ENCODE results near the gene CYP27B1. TPM values are rescaled to one million over a fixed set of nuclear protein-coding genes. Genes with fewer than 3 reads are reported as not detected.

The CYP27B1 gene
- total RNA-seq, 1 donor from 2014 or later, result not detected

DNA sequence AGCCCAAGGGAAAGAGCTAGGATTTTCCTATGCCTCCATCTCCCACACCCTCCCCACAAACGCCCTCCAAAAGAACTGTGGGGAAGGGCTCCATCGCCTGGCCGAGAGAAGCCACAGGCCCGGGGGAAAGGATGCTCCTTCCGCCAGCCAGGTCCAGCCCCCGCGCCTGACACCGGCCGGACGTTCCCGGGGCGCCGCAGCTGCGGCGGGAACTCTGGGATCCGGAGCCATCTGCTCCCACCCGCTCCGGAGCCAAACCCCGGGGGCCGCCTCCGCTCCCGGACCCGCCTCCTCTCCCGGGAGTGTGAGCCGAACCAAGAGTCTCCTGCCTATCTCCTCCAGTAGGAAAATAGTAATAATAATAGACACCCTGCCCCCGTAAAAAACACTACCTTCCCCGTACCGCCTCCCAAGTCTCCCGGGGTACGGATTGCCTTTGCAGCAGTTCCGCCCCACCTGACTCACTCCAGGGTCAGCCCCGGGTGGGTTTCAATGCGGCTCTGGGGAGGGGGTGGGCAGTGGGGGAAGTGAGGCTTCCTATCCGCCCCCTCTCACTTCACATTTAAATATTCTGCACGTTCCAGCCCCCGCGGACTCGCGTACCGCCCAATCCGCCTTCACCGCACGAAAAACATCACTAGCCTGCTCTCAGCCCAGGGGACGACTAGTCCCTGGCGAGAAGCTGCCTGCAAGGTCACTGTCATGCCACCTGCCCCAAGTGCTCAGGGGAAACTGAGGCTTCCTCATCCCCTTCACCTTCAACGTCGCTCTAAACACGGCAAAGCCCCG is 30.7 kb downstream of the CYP27B1 start:
- TF ChIP-seq, protein P1, sequence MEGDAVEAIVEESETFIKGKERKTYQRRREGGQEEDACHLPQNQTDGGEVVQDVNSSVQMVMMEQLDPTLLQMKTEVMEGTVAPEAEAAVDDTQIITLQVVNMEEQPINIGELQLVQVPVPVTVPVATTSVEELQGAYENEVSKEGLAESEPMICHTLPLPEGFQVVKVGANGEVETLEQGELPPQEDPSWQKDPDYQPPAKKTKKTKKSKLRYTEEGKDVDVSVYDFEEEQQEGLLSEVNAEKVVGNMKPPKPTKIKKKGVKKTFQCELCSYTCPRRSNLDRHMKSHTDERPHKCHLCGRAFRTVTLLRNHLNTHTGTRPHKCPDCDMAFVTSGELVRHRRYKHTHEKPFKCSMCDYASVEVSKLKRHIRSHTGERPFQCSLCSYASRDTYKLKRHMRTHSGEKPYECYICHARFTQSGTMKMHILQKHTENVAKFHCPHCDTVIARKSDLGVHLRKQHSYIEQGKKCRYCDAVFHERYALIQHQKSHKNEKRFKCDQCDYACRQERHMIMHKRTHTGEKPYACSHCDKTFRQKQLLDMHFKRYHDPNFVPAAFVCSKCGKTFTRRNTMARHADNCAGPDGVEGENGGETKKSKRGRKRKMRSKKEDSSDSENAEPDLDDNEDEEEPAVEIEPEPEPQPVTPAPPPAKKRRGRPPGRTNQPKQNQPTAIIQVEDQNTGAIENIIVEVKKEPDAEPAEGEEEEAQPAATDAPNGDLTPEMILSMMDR (IDR thresholded peaks at IDR 0.05; ENCODE audit: borderline replicate concordance), result peak; percentile 33
- intact Hi-C loops (cut with micrococcal nuclease), result no loop called here
- Histone ChIP-seq H3K27me3 (ENCODE audit: low read depth) (peaks cover 100% of the 10 kb centered on the region), H3K4me3 (peak overlapping the region; percentile 68), H3K36me3 (no peaks in the 10 kb centered on the region), H3K4me1 (peaks cover 47% of the 10 kb centered on the region), H3K9me3 (replicated peaks) (no peaks in the 10 kb centered on the region), H3K27ac (replicated peaks) (peak overlapping the region; percentile 77)
- DNase-seq, result peak; percentile 58

DNA sequence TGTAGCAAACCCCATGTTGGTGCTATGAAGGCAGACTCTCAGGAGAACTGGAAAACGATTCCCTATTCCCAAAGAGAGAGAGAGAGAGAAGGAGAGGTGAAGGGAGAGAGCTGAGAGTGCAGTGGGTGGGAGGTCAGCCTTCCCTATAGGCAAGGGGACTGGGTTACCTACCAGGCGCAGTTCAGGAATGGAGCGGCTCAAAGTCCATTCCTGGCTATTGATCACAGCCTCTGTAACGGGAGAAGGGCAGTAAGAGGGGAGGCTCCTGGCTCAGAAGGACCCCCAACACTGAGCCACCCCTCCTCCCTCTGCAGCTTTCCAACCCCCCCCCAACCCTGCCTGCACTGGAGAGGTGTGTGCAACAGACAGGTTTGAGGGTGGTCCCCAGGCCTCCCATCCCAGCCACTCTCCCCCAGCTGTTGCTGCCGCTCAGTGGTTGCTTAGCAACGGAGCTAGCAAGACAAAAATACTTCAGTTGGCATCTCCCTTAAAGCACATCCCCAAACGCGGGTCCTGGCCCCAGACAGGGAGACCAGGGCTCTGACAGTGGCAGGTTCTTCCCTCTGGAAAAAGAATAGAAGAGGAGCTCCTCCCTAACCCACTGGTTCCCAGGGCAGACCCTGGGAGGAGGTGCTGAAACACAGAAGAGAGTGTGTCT is 31.6 kb downstream of the CYP27B1 start:
- Histone ChIP-seq H3K27ac (replicated peaks) (peak overlapping the region; percentile 77), H3K4me3 (peak overlapping the region; percentile 68), H3K27me3 (ENCODE audit: low read depth) (peaks cover 100% of the 10 kb centered on the region), H3K9me3 (replicated peaks) (no peaks in the 10 kb centered on the region), H3K36me3 (no peaks in the 10 kb centered on the region), H3K4me1 (peaks cover 47% of the 10 kb centered on the region)
- no peak for DNase-seq
- intact Hi-C loops (cut with micrococcal nuclease), result no loop called here
- TF ChIP-seq, protein P1 (IDR thresholded peaks at IDR 0.05; ENCODE audit: borderline replicate concordance), result no peak

DNA sequence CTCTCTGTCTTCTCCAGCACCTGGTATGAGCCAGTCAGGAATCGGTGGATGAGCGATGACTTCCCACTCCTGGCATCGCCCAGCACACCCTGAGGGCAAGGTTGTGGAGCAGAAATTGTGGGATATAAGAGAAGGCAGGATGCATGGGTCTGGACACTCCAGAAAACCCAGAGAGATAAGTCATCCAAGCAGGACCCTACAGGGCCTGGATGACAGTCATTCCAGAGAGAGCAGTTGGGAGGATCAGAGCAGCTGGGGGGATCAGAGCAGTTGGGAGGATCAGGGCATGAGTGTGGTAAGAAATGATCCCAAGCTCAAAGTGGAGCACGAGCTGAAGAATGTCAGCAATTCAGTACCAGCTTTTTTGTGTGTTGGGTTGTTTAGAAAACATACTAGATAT is 32.3 kb downstream of the CYP27B1 start:
- Histone ChIP-seq H3K36me3 (no peaks in the 10 kb centered on the region), H3K4me1 (peaks cover 41% of the 10 kb centered on the region), H3K27me3 (ENCODE audit: low read depth) (peaks cover 100% of the 10 kb centered on the region), H3K4me3 (peak overlapping the region; percentile 68), H3K27ac (replicated peaks) (peak overlapping the region; percentile 77), H3K9me3 (replicated peaks) (no peaks in the 10 kb centered on the region)
- intact Hi-C loops (cut with micrococcal nuclease), result no loop called here
- DNase-seq, result no peak
- TF ChIP-seq, protein P1 (IDR thresholded peaks at IDR 0.05; ENCODE audit: borderline replicate concordance), result no peak

DNA sequence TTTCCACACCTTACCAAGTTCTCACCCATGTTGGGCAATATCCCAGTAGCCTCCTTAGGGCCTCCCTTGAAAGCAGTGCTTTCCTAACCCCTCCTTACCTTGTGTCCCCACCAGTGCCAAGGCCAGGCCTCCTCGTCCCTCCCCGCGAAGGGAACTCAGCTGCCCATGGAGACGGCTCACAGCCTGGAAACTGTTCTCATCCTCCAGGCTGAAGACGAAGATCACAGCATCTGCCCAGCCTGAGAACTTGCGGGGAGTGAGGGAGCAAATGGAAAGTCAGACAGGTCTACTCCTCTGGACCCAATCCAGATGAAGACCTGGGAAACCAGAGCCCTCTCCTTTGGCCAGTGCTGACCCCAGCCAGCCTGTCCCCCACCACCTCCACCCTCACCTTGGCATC is 33.0 kb downstream of the CYP27B1 start:
- H3K27ac ChIP-seq (replicated peaks), result no peak overlapping the region
- peaks cover 96% of the 10 kb centered on the region for H3K27me3 ChIP-seq (ENCODE audit: low read depth)
- TF ChIP-seq, protein P1 (IDR thresholded peaks at IDR 0.05; ENCODE audit: borderline replicate concordance), result no peak
- no peaks in the 10 kb centered on the region for H3K9me3 ChIP-seq (replicated peaks)
- no peaks in the 10 kb centered on the region for H3K36me3 ChIP-seq
- peaks cover 39% of the 10 kb centered on the region for H3K4me1 ChIP-seq
- peak overlapping the region; percentile 68 for H3K4me3 ChIP-seq
- intact Hi-C loops (cut with micrococcal nuclease), result no loop called here
- DNase-seq, result no peak

DNA sequence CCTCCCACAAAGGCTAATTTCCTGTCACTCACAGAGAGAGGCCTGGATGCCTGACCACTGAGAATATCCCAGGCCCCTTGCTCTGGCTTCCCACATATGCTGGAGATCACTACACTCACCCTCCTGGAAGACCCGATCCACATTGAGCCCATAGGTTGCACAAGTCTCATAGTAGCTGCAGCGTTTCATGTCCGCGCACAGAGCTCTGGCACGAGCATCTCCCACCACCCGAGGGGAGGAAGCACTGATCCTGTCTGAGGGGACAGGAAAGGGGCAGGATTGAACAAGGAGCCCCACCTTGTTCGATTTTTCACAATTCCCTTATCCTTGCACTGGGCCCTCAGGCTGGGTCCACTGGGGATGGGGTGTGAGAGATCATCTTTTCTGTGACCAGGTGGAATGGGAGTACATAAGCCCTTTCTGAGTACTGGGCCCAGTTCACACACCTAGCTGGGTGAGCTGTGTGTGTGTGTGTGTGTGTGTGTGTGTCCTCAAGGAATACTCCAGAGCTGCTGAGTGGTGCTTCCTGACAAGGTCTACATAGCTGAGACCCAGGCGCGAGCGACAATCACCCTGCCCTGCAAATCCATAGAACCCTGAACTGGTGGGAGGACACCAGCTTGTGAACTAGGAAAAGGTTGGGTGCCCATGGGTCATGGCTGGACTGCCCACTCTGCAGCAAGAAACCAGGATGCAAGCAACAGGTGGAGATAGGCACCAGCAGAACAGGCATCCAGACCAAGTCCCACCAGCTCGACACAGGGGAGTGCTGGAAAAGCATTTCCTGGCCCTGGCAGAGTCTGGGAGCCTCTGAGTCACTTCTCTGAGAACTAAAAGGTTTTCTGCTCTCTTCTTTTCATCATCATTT is 33.9 kb downstream of the CYP27B1 start:
- peaks cover 88% of the 10 kb centered on the region for H3K27me3 ChIP-seq (ENCODE audit: low read depth)
- no peak overlapping the region for H3K27ac ChIP-seq (replicated peaks)
- intact Hi-C loops (cut with micrococcal nuclease), result no loop called here
- DNase-seq, result no peak
- H3K4me3 ChIP-seq, result no peak overlapping the region
- no peaks in the 10 kb centered on the region for H3K36me3 ChIP-seq
- H3K9me3 ChIP-seq (replicated peaks), result no peaks in the 10 kb centered on the region
- H3K4me1 ChIP-seq, result peaks cover 29% of the 10 kb centered on the region
- TF ChIP-seq, protein P1 (IDR thresholded peaks at IDR 0.05; ENCODE audit: borderline replicate concordance), result no peak
